HG03196 (cell line): Measurements from ENCODE around the gene ZBTB45.
"Not testable (repeated sequence)": the region's sequence is repeated elsewhere in the genome, so short reads cannot be mapped to it uniquely, and the experiment has no call there.

Experiments
- ATAC-seq: cut with Tn5 transposase; IDR thresholded peaks from one replicate; pipeline ENCODE4 v1.9.1; 2021; ENCODE audit not compliant: unreplicated experiment

ZBTB45 gene

GRCh38 chr19:58511353-58512208 lies 8.0 kb downstream of the ZBTB45 start, which contains the start of gene SLC27A5:
TSS of gene SLC27A5 (minus strand) at chr19:58511992. CDS start at chr19:58511955, 37 bp downstream.
- no peak for ATAC-seq

- no peak for ATAC-seq
Observed at GRCh38 chr19:58510084-58510862, 9.3 kb downstream of the ZBTB45 start.

GRCh38 chr19:58509731-58510083 lies 9.9 kb downstream of the ZBTB45 start:
- ATAC-seq, result no peak

DNA sequence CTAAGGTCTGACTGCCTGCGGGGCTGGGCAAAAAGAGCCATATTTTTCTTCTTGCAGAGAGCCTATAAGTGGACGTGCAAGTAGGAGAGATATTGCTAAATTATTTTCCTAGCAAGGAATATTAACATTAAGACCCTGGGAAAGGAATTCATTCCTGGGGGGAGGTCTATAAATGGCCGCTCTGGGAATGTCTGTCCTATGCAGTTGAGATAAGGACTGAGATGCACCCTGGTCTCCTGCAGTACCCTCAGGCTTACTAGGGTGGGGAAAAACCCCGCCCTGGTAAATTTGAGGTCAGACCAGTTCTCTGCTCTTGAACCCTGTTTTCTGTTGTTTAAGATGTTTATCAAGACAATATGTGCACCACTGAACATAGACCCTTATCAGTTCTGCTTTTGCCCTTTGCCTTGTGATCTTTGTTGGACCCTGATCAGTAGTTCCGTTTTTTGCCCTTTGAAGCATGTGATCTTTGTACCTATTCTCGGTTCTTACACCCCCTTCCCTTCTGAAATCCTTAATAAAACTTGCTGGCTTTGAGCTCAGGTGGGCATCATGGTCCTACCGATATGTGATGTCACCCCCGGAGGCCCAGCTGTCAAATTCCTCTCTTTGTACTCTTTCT lies 11.9 kb downstream of the ZBTB45 start:
- not testable (repeated sequence) for ATAC-seq

GRCh38 chr19:58500242-58500641 lies 19.4 kb downstream of the ZBTB45 start:
- ATAC-seq, result no peak

GRCh38 chr19:58499021-58499927 lies 20.3 kb downstream of the ZBTB45 start:
- ATAC-seq, result peak; percentile 88

GRCh38 chr19:58498316-58499020 lies 21.1 kb downstream of the ZBTB45 start:
- ATAC-seq, result no peak

- no peak for ATAC-seq
Observed at GRCh38 chr19:58497634-58498170, 21.9 kb downstream of the ZBTB45 start.

GRCh38 chr19:58492265-58492664 lies 27.3 kb downstream of the ZBTB45 start:
- no peak for ATAC-seq

GRCh38 chr19:58491393-58491792 lies 28.2 kb downstream of the ZBTB45 start:
- ATAC-seq, result no peak

GRCh38 chr19:58484349-58484748 lies 35.3 kb downstream of the ZBTB45 start:
- not testable (repeated sequence) for ATAC-seq

GRCh38 chr19:58483776-58484175 lies 35.8 kb downstream of the ZBTB45 start:
- ATAC-seq, result no peak

GRCh38 chr19:58482372-58482771 lies 37.2 kb downstream of the ZBTB45 start:
- no peak for ATAC-seq

GRCh38 chr19:58480831-58481230 lies 38.8 kb downstream of the ZBTB45 start:
- ATAC-seq, result no peak

DNA sequence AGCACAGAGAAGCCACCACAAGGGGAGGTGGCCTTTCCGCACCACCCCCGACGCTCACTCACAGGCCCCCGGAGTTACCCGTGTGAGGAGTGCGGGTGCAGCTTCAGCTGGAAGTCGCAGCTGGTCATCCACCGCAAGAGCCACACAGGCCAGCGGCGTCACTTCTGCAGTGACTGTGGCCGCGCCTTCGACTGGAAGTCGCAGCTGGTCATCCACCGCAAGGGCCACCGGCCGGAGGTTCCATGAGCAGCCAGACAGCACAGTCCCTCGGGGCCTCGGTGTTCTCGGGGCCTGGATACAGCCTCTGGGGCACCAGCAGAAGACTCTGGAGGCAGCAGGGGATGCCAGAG lies 39.2 kb downstream of the ZBTB45 start:
- ATAC-seq, result no peak

- ATAC-seq, result no peak
Observed at GRCh38 chr19:58479736-58480480, 39.7 kb downstream of the ZBTB45 start.

- no peak for ATAC-seq
Observed at GRCh38 chr19:58479303-58479702, 40.3 kb downstream of the ZBTB45 start.

- no peak for ATAC-seq
Observed at GRCh38 chr19:58477871-58478270, 41.7 kb downstream of the ZBTB45 start.

GRCh38 chr19:58477130-58477529 lies 42.5 kb downstream of the ZBTB45 start:
- no peak for ATAC-seq
